ENCODE measurements around the gene GNE. TPM values are rescaled to one million over a fixed set of nuclear protein-coding genes. Genes with fewer than 3 reads are reported as not detected.

The GNE gene
- total RNA-seq, 2 donors from 2014 or later, result 23.3 to 26.1 TPM

DNA sequence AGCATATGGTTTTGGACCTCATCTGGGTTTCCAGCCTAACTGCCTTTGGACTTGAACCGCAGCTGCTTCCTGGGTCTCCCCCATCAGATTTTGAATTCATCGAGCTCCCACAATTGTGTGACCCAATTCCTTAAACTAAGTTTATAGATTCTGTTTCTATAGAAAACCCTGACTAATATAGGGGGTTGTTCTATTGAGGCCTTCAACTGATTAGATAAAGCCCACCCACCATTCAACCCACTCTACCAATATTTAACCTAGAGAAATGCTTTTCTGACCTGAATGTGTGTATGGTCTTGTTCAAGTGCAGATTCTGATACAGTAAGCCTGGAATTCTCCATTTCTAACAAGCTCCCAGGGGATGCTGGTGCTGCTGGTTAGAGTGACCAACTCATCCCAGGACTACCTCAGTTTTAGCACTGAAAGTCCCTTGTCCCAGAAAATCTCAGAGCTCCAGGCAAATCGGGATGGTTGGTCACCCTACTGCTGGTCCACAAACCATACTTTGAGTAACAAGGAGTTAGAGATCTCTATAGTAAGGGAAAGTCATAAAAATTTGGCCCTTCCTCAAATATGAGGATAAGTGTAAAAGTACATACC lies 31.7 kb upstream of the GNE start:
- ATAC-seq (ENCODE audit: insufficient number of reproducible peaks, low FRiP score, low read depth), result no peak
- Histone ChIP-seq H3K27ac (no peak overlapping the region), H3K9me3 (no peaks in the 10 kb centered on the region), H3K4me3 (no peak overlapping the region), H3K36me3 (no peaks in the 10 kb centered on the region), H3K27me3 (replicated peaks; ENCODE audit: insufficient read depth) (no peaks in the 10 kb centered on the region), H3K4me1 (ENCODE audit: control insufficient read depth in 1 of 2, low read depth in 2 of 2) (no peaks in the 10 kb centered on the region)
- TF ChIP-seq, protein P1, sequence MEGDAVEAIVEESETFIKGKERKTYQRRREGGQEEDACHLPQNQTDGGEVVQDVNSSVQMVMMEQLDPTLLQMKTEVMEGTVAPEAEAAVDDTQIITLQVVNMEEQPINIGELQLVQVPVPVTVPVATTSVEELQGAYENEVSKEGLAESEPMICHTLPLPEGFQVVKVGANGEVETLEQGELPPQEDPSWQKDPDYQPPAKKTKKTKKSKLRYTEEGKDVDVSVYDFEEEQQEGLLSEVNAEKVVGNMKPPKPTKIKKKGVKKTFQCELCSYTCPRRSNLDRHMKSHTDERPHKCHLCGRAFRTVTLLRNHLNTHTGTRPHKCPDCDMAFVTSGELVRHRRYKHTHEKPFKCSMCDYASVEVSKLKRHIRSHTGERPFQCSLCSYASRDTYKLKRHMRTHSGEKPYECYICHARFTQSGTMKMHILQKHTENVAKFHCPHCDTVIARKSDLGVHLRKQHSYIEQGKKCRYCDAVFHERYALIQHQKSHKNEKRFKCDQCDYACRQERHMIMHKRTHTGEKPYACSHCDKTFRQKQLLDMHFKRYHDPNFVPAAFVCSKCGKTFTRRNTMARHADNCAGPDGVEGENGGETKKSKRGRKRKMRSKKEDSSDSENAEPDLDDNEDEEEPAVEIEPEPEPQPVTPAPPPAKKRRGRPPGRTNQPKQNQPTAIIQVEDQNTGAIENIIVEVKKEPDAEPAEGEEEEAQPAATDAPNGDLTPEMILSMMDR (IDR thresholded peaks at IDR 0.05), result no peak
- DNase-seq (ENCODE audit: low spot score), result no peak

DNA sequence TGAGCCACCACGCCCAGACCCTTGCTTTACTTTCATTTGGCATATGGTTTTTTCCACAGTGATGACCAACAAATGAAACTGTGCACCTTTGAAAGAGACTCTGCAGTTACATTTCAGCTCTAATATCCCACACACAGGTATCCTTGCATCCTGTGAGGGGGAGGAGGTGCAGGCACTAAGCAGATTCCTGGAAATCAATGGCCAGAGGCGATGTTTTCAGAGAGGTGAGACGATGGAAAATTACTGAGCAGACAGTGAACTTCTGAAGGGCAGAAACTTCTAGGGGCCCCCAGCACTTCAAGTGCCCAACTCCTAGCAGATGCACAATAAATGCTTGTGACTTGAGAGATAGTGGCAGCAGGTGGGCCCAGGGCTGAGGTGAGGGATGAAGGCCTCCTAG lies 29.8 kb upstream of the GNE start:
- TF ChIP-seq, protein P1 (IDR thresholded peaks at IDR 0.05), result no peak

DNA sequence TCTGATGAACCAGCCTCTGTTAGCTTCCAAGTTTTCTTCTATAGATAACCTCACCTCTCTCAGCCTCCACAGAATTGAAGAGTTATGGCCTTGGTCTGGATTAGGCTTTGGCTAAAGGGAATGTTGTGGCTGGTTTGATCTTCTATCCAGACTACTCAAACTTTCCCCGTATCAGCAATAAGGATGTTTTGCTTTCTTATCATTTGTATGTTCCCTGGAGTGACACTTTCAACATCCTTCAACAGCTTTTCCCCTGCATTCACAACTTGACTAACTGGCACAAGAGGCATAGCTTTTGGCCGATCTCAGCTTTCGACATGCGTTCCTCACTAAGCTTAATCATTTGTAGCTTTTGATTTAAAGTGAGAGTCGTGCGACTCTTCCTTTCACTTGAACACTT lies 28.1 kb upstream of the GNE start:
- H3K27me3 ChIP-seq (replicated peaks; ENCODE audit: insufficient read depth), result no peaks in the 10 kb centered on the region
- no peak for ATAC-seq (ENCODE audit: insufficient number of reproducible peaks, low FRiP score, low read depth)
- no peaks in the 10 kb centered on the region for H3K36me3 ChIP-seq
- H3K9me3 ChIP-seq, result no peaks in the 10 kb centered on the region
- TF ChIP-seq, protein P1 (IDR thresholded peaks at IDR 0.05), result no peak
- H3K4me1 ChIP-seq (ENCODE audit: control insufficient read depth in 1 of 2, low read depth in 2 of 2), result no peaks in the 10 kb centered on the region
- no peak for DNase-seq (ENCODE audit: low spot score)
- H3K27ac ChIP-seq, result no peak overlapping the region
- H3K4me3 ChIP-seq, result no peak overlapping the region

More for the DNA sequence above, 29.8 kb upstream of the GNE start:
- ATAC-seq (ENCODE audit: insufficient number of reproducible peaks, low FRiP score, low read depth), result no peak
- no peaks in the 10 kb centered on the region for H3K9me3 ChIP-seq
- H3K27me3 ChIP-seq (replicated peaks; ENCODE audit: insufficient read depth), result no peaks in the 10 kb centered on the region
- DNase-seq (ENCODE audit: low spot score), result no peak
- no peak overlapping the region for H3K4me3 ChIP-seq
- no peak overlapping the region for H3K27ac ChIP-seq
- no peaks in the 10 kb centered on the region for H3K4me1 ChIP-seq (ENCODE audit: control insufficient read depth in 1 of 2, low read depth in 2 of 2)
- no peaks in the 10 kb centered on the region for H3K36me3 ChIP-seq

DNA sequence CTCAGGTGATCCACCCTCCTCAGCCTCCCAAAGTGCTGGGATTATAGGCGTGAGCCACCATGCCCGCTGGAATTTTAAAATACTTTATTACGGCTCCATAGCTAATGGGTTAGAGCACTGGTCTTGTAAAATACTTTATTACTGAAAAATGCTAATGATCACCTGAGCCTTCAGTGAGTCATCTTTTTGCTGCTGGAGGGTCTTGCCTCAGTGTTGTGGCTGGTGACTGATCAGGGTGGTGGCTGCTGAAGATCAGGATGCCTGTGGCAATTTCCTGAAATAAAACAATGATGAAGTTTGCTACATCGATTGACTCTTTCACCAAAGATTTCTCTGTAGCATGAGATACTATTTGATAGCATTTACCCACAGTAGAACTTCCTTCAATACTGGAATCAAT lies 26.0 kb upstream of the GNE start:
- Histone ChIP-seq H3K4me1 (ENCODE audit: control insufficient read depth in 1 of 2, low read depth in 2 of 2) (no peaks in the 10 kb centered on the region), H3K9me3 (no peaks in the 10 kb centered on the region), H3K36me3 (no peaks in the 10 kb centered on the region), H3K4me3 (no peak overlapping the region), H3K27ac (no peak overlapping the region), H3K27me3 (replicated peaks; ENCODE audit: insufficient read depth) (no peaks in the 10 kb centered on the region)
- ATAC-seq (ENCODE audit: insufficient number of reproducible peaks, low FRiP score, low read depth), result no peak
- DNase-seq (ENCODE audit: low spot score), result no peak
- TF ChIP-seq, protein P1 (IDR thresholded peaks at IDR 0.05), result no peak

DNA sequence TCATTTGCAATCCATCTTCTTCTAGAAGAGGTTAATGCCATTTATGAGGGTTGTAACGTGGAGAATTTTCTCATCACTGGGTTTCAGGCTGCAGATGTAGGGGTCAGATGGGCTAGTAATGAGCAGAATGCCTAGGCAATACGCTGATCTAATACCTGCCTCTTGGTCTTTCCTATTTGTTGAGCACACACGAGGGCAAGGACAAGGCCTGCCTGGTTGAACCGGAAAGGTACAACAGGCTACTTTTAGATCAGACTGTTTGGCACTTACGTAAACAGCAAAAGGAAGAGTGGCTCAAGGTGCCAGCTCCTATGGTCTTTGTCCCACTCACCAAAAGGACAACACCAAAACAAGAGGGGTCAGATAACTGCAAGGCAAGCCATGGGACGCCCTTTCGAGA lies 24.0 kb upstream of the GNE start:
- Histone ChIP-seq H3K27ac (no peak overlapping the region), H3K27me3 (replicated peaks; ENCODE audit: insufficient read depth) (no peaks in the 10 kb centered on the region), H3K4me1 (ENCODE audit: control insufficient read depth in 1 of 2, low read depth in 2 of 2) (no peaks in the 10 kb centered on the region), H3K4me3 (no peak overlapping the region), H3K9me3 (no peaks in the 10 kb centered on the region), H3K36me3 (no peaks in the 10 kb centered on the region)
- ATAC-seq (ENCODE audit: insufficient number of reproducible peaks, low FRiP score, low read depth) (no peak), DNase-seq (ENCODE audit: low spot score) (no peak)
- TF ChIP-seq, protein P1 (IDR thresholded peaks at IDR 0.05), result no peak

Data from thoracic aorta (tissue), 2 donors.